Fibroblast of lung (primary cell): ENCODE results near the gene AQP9. TPM values are rescaled to one million over a fixed set of nuclear protein-coding genes. Genes with fewer than 3 reads are reported as not detected.
A peak's percentile ranks its signal among the peaks of the same experiment; 100 is the strongest.

Experiments
- DNase-seq, 2 donors: peaks; one replicate each; pipeline versions ENCODE4 v3.0.0 to v3.0.0-alpha.2; 2010; ENCODE audit warnings: low read depth in 2 of 2
- H2AFZ ChIP-seq: 2 replicates; pipeline ENCODE4 v1.5.1; 2012; ENCODE audit warnings: low read length, control low read depth, inconsistent platforms
- H3K27ac ChIP-seq: 2 replicates; pipeline ENCODE4 v1.5.1; 2011; ENCODE audit warnings: low read length, control low read depth; ENCODE audit not compliant: insufficient read depth
- H3K27me3 ChIP-seq: 2 replicates; pipeline ENCODE4 v1.5.1; 2011; ENCODE audit warnings: mild to moderate bottlenecking, low read length; ENCODE audit not compliant: control insufficient read depth, insufficient read depth
- H3K36me3 ChIP-seq: 2 replicates; pipeline ENCODE4 v1.5.1; 2011; ENCODE audit warnings: low read length; ENCODE audit not compliant: control insufficient read depth, insufficient read depth
- H3K4me1 ChIP-seq: 2 replicates; pipeline ENCODE4 v1.5.1; 2011; ENCODE audit warnings: low read length; ENCODE audit not compliant: control insufficient read depth, insufficient read depth; ENCODE audit errors: extremely low read depth
- H3K4me2 ChIP-seq: 2 replicates; pipeline ENCODE4 v1.5.1; 2011; ENCODE audit warnings: low read length, control low read depth; ENCODE audit not compliant: insufficient read depth; ENCODE audit errors: extremely low read depth
- H3K4me3 ChIP-seq, 4 experiments: fragments of 200-600 bp in 1 of 4; sonication (generic) in 1 of 4; replicated peaks in 1 of 4; 2 replicates each; pipeline ENCODE4 v1.5.1; 2011 to 2016; ENCODE audit warnings: low read length in 4 of 4, low read depth in 3 of 4, mild to moderate bottlenecking in 3 of 4, control low read depth in 2 of 4, inconsistent platforms in 1 of 4, mixed read lengths in 1 of 4; ENCODE audit not compliant: insufficient read depth in 1 of 4; ENCODE audit errors: control extremely low read depth in 1 of 4
- H3K79me2 ChIP-seq: 2 replicates; pipeline ENCODE4 v1.5.1; 2012; ENCODE audit warnings: mild to moderate bottlenecking, low read length, inconsistent platforms; ENCODE audit not compliant: control insufficient read depth, insufficient read depth
- H3K9ac ChIP-seq: 2 replicates; pipeline ENCODE4 v1.5.1; 2011; ENCODE audit warnings: mild to moderate bottlenecking, low read length, control low read depth; ENCODE audit not compliant: insufficient read depth
- H3K9me3 ChIP-seq: 2 replicates; pipeline ENCODE4 v1.5.1; 2012; ENCODE audit warnings: low read depth, low read length; ENCODE audit not compliant: control insufficient read depth, insufficient read depth
- H4K20me1 ChIP-seq: 2 replicates; pipeline ENCODE4 v1.5.1; 2011; ENCODE audit warnings: low read length; ENCODE audit not compliant: control insufficient read depth, insufficient read depth; ENCODE audit errors: extremely low read depth
- CTCF ChIP-seq, 2 donors: IDR thresholded peaks in 1 of 2; conservative IDR thresholded peaks in 1 of 2; 1 replicate in 1 of 2; 2 replicates in 1 of 2; pipeline ENCODE4 v1.5.1; 2011 to 2012; ENCODE audit warnings: low read length in 2 of 2, control low read depth in 1 of 2, inconsistent platforms in 1 of 2, low read depth in 1 of 2, mild to moderate bottlenecking in 1 of 2
- EZH2 ChIP-seq: IDR thresholded peaks from 2 replicates; pipeline ENCODE4 v1.5.1; 2012; ENCODE audit warnings: low read length, control low read depth, mild to moderate bottlenecking; ENCODE audit errors: missing control alignments
- polyA plus RNA-seq, 2 donors: library from polyadenylated mRNA; depleted of rRNA in 1 of 2; stranded (reverse) in 1 of 2; unstranded in 1 of 2; fragments of >200 nt; gene quantifications; 2 replicates each; pipeline ENCODE4 v1.2.1, GENCODE V29; 2011 to 2012; ENCODE audit warnings: missing spikeins in 1 of 2
- total RNA-seq: library from RNA; depleted of rRNA; stranded (reverse); fragments of >200 nt; gene quantifications from 2 replicates; pipeline ENCODE4 v1.2.1, GENCODE V29; 2014

The AQP9 gene
- total and polyA plus RNA-seq, 2 donors (not counting 1 experiment from before 2014, with no cell fraction given) = not detected

GRCh38 chr15:58114388-58114787 is 23.8 kb upstream of the AQP9 start:
- H3K36me3 ChIP-seq = no peaks in the 10 kb centered on the region
- no peak overlapping the region for H2AFZ ChIP-seq
- TF ChIP-seq EZH2 = no peak
- no peaks in the 10 kb centered on the region for H3K4me1 ChIP-seq
- no peak overlapping the region for H3K4me3 ChIP-seq
- no peaks in the 10 kb centered on the region for H3K9me3 ChIP-seq
- no peak overlapping the region for H3K9ac ChIP-seq
- H3K27ac ChIP-seq = no peak overlapping the region
- no peak for DNase-seq
- H4K20me1 ChIP-seq = no peaks in the 10 kb centered on the region
- no peak overlapping the region for H3K4me2 ChIP-seq
- no peaks in the 10 kb centered on the region for H3K27me3 ChIP-seq
- H3K79me2 ChIP-seq = no peaks in the 10 kb centered on the region

- Histone ChIP-seq H3K36me3 (no peaks in the 10 kb centered on the region), H3K9me3 (no peaks in the 10 kb centered on the region)
These were observed 23.4 kb upstream of the AQP9 start for GRCh38 chr15:58114812-58115211.

GRCh38 chr15:58115692-58116091 is 22.5 kb upstream of the AQP9 start:
- Histone ChIP-seq H3K79me2 (no peaks in the 10 kb centered on the region), H4K20me1 (no peaks in the 10 kb centered on the region), H3K4me3 (no peak overlapping the region), H3K4me1 (no peaks in the 10 kb centered on the region), H3K4me2 (no peak overlapping the region), H3K36me3 (no peaks in the 10 kb centered on the region), H3K9ac (no peak overlapping the region), H2AFZ (no peak overlapping the region), H3K27me3 (no peaks in the 10 kb centered on the region), H3K27ac (no peak overlapping the region), H3K9me3 (no peaks in the 10 kb centered on the region)
- peak; percentile 9 to 30 for TF ChIP-seq CTCF (conservative IDR thresholded peaks at IDR 0.05 in 1 of 2, IDR thresholded peaks at IDR 0.05 in 1 of 2; ENCODE audit: low read depth in 1 of 2, low read length in 2 of 2)
- no peak for TF ChIP-seq EZH2
- peak in 1 of 2 donors; percentile 22 for DNase-seq

More at GRCh38 chr15:58114812-58115211, 23.4 kb upstream of the AQP9 start:
- Histone ChIP-seq H4K20me1 (no peaks in the 10 kb centered on the region), H3K4me2 (no peak overlapping the region), H3K4me1 (no peaks in the 10 kb centered on the region), H2AFZ (no peak overlapping the region), H3K79me2 (no peaks in the 10 kb centered on the region), H3K27me3 (no peaks in the 10 kb centered on the region), H3K9ac (no peak overlapping the region), H3K4me3 (no peak overlapping the region), H3K27ac (no peak overlapping the region)
- no peak for TF ChIP-seq CTCF (conservative IDR thresholded peaks at IDR 0.05 in 1 of 2, IDR thresholded peaks at IDR 0.05 in 1 of 2; ENCODE audit: low read depth in 1 of 2, low read length in 2 of 2)
- no peak for TF ChIP-seq EZH2
- DNase-seq = no peak
